Fibroblast of lung (primary cell): ENCODE measurements around the gene AGBL3. TPM values are rescaled to one million over a fixed set of nuclear protein-coding genes. Genes with fewer than 3 reads are reported as not detected.

ENCODE experiments used
- DNase-seq, 2 donors: peaks; one replicate each; pipeline versions ENCODE4 v3.0.0 to v3.0.0-alpha.2; 2010; ENCODE audit warnings: low read depth in 2 of 2
- H2AFZ ChIP-seq: 2 replicates; pipeline ENCODE4 v1.5.1; 2012; ENCODE audit warnings: low read length, control low read depth, inconsistent platforms
- H3K27ac ChIP-seq: 2 replicates; pipeline ENCODE4 v1.5.1; 2011; ENCODE audit warnings: low read length, control low read depth; ENCODE audit not compliant: insufficient read depth
- H3K27me3 ChIP-seq: 2 replicates; pipeline ENCODE4 v1.5.1; 2011; ENCODE audit warnings: mild to moderate bottlenecking, low read length; ENCODE audit not compliant: control insufficient read depth, insufficient read depth
- H3K36me3 ChIP-seq: 2 replicates; pipeline ENCODE4 v1.5.1; 2011; ENCODE audit warnings: low read length; ENCODE audit not compliant: control insufficient read depth, insufficient read depth
- H3K4me1 ChIP-seq: 2 replicates; pipeline ENCODE4 v1.5.1; 2011; ENCODE audit warnings: low read length; ENCODE audit not compliant: control insufficient read depth, insufficient read depth; ENCODE audit errors: extremely low read depth
- H3K4me2 ChIP-seq: 2 replicates; pipeline ENCODE4 v1.5.1; 2011; ENCODE audit warnings: low read length, control low read depth; ENCODE audit not compliant: insufficient read depth; ENCODE audit errors: extremely low read depth
- H3K4me3 ChIP-seq, 4 experiments: fragments of 200-600 bp in 1 of 4; sonication (generic) in 1 of 4; replicated peaks in 1 of 4; 2 replicates each; pipeline ENCODE4 v1.5.1; 2011 to 2016; ENCODE audit warnings: low read length in 4 of 4, low read depth in 3 of 4, mild to moderate bottlenecking in 3 of 4, control low read depth in 2 of 4, inconsistent platforms in 1 of 4, mixed read lengths in 1 of 4; ENCODE audit not compliant: insufficient read depth in 1 of 4; ENCODE audit errors: control extremely low read depth in 1 of 4
- H3K79me2 ChIP-seq: 2 replicates; pipeline ENCODE4 v1.5.1; 2012; ENCODE audit warnings: mild to moderate bottlenecking, low read length, inconsistent platforms; ENCODE audit not compliant: control insufficient read depth, insufficient read depth
- H3K9ac ChIP-seq: 2 replicates; pipeline ENCODE4 v1.5.1; 2011; ENCODE audit warnings: mild to moderate bottlenecking, low read length, control low read depth; ENCODE audit not compliant: insufficient read depth
- H3K9me3 ChIP-seq: 2 replicates; pipeline ENCODE4 v1.5.1; 2012; ENCODE audit warnings: low read depth, low read length; ENCODE audit not compliant: control insufficient read depth, insufficient read depth
- H4K20me1 ChIP-seq: 2 replicates; pipeline ENCODE4 v1.5.1; 2011; ENCODE audit warnings: low read length; ENCODE audit not compliant: control insufficient read depth, insufficient read depth; ENCODE audit errors: extremely low read depth
- EZH2 ChIP-seq: IDR thresholded peaks from 2 replicates; pipeline ENCODE4 v1.5.1; 2012; ENCODE audit warnings: low read length, control low read depth, mild to moderate bottlenecking; ENCODE audit errors: missing control alignments
- polyA plus RNA-seq, 2 donors: library from polyadenylated mRNA; depleted of rRNA in 1 of 2; stranded (reverse) in 1 of 2; unstranded in 1 of 2; fragments of >200 nt; gene quantifications; 2 replicates each; pipeline ENCODE4 v1.2.1, GENCODE V29; 2011 to 2012; ENCODE audit warnings: missing spikeins in 1 of 2
- total RNA-seq: library from RNA; depleted of rRNA; stranded (reverse); fragments of >200 nt; gene quantifications from 2 replicates; pipeline ENCODE4 v1.2.1, GENCODE V29; 2014
- TF ChIP-seq, protein P1 (sequence below), 2 donors: IDR thresholded peaks in 1 of 2; conservative IDR thresholded peaks in 1 of 2; 1 replicate in 1 of 2; 2 replicates in 1 of 2; pipeline ENCODE4 v1.5.1; 2011 to 2012; ENCODE audit warnings: low read length in 2 of 2, control low read depth in 1 of 2, inconsistent platforms in 1 of 2, low read depth in 1 of 2, mild to moderate bottlenecking in 1 of 2

Gene AGBL3
- total and polyA plus RNA-seq, 2 donors (not counting 1 experiment from before 2014, with no cell fraction given), result 0.56 to 1.3 TPM

DNA sequence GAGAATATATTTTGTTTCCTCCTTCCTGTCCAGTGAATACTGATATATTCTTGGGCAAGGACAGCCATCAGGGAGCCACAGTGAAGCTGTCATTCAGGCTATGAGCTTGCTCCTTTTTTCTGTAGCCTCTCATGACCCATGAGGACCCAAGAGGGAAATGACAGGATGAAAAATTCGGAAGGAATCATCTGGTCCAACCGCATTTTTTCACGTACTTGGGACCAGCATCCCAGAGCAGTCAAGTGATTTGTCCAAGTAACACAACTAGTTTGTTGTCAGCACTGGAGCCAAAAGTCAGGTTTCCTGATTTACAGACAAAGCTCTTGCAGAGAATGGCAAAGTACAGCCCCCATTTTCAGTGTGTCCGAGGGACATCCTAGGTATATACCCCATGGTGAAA, 47.2 kb upstream of the AGBL3 start:
- no peak overlapping the region for H3K27ac ChIP-seq
- TF ChIP-seq EZH2, result no peak
- TF ChIP-seq, protein P1, sequence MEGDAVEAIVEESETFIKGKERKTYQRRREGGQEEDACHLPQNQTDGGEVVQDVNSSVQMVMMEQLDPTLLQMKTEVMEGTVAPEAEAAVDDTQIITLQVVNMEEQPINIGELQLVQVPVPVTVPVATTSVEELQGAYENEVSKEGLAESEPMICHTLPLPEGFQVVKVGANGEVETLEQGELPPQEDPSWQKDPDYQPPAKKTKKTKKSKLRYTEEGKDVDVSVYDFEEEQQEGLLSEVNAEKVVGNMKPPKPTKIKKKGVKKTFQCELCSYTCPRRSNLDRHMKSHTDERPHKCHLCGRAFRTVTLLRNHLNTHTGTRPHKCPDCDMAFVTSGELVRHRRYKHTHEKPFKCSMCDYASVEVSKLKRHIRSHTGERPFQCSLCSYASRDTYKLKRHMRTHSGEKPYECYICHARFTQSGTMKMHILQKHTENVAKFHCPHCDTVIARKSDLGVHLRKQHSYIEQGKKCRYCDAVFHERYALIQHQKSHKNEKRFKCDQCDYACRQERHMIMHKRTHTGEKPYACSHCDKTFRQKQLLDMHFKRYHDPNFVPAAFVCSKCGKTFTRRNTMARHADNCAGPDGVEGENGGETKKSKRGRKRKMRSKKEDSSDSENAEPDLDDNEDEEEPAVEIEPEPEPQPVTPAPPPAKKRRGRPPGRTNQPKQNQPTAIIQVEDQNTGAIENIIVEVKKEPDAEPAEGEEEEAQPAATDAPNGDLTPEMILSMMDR (conservative IDR thresholded peaks at IDR 0.05 in 1 of 2, IDR thresholded peaks at IDR 0.05 in 1 of 2; ENCODE audit: low read depth in 1 of 2, low read length in 2 of 2), result no peak
- H3K4me1 ChIP-seq, result peaks cover 17% of the 10 kb centered on the region
- H2AFZ ChIP-seq, result no peak overlapping the region
- H3K79me2 ChIP-seq, result no peaks in the 10 kb centered on the region
- no peak for DNase-seq
- H3K9me3 ChIP-seq, result no peaks in the 10 kb centered on the region
- H3K9ac ChIP-seq, result no peak overlapping the region
- H3K27me3 ChIP-seq, result no peaks in the 10 kb centered on the region
- H3K36me3 ChIP-seq, result no peaks in the 10 kb centered on the region
- no peak overlapping the region for H3K4me3 ChIP-seq
- H4K20me1 ChIP-seq, result no peaks in the 10 kb centered on the region
- no peak overlapping the region for H3K4me2 ChIP-seq

GRCh38 chr7:134940729-134941128, 45.6 kb upstream of the AGBL3 start:
- no peak overlapping the region for H3K27ac ChIP-seq
- peaks cover 11% of the 10 kb centered on the region for H3K4me1 ChIP-seq
- no peaks in the 10 kb centered on the region for H3K79me2 ChIP-seq
- H2AFZ ChIP-seq, result no peak overlapping the region
- H4K20me1 ChIP-seq, result no peaks in the 10 kb centered on the region
- no peak for DNase-seq
- TF ChIP-seq, protein P1 (conservative IDR thresholded peaks at IDR 0.05 in 1 of 2, IDR thresholded peaks at IDR 0.05 in 1 of 2; ENCODE audit: low read depth in 1 of 2, low read length in 2 of 2), result no peak
- TF ChIP-seq EZH2, result no peak
- H3K9me3 ChIP-seq, result no peaks in the 10 kb centered on the region
- H3K27me3 ChIP-seq, result no peaks in the 10 kb centered on the region
- H3K4me2 ChIP-seq, result no peak overlapping the region
- no peaks in the 10 kb centered on the region for H3K36me3 ChIP-seq
- no peak overlapping the region for H3K4me3 ChIP-seq
- no peak overlapping the region for H3K9ac ChIP-seq

DNA sequence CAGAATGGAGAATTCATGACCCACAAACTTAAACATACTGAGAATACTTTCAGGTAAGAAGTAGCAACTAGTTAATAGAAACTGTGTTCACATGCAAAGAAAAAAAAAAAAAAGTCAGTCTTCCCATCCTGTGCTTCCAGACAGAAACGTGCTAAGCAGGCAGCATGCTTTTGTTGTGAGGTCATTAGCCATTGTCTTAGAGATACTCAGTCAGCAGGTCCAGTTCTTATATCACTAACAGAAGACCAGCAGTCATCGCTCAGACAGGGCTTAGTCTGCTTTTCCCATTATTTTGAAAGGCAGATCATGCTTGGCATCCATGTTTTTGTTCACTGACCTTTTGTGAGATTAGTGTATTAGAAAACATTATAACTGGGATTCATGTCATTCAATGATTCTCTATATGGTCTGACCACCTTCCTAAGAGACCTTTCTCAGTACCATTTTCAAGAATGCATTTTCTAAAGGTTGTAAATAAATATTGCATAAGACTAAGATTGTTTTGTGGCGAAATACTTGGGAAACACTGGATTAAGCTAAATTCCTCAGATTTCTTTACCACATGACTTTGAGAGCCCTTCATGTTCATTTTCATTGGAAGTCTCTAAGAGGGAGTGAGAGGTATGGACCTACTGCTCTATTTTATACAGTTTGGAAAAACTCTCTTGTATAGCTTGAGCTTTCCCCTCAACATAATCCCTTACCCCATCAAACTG, 45.0 kb upstream of the AGBL3 start:
- no peak overlapping the region for H2AFZ ChIP-seq
- H3K4me3 ChIP-seq, result no peak overlapping the region
- H3K79me2 ChIP-seq, result no peaks in the 10 kb centered on the region
- H3K4me1 ChIP-seq, result peaks cover 9% of the 10 kb centered on the region
- no peaks in the 10 kb centered on the region for H3K36me3 ChIP-seq
- H3K9me3 ChIP-seq, result no peaks in the 10 kb centered on the region
- H4K20me1 ChIP-seq, result no peaks in the 10 kb centered on the region
- H3K27ac ChIP-seq, result no peak overlapping the region
- no peak overlapping the region for H3K9ac ChIP-seq
- TF ChIP-seq, protein P1 (conservative IDR thresholded peaks at IDR 0.05 in 1 of 2, IDR thresholded peaks at IDR 0.05 in 1 of 2; ENCODE audit: low read depth in 1 of 2, low read length in 2 of 2), result no peak
- no peak for TF ChIP-seq EZH2
- H3K27me3 ChIP-seq, result no peaks in the 10 kb centered on the region
- DNase-seq, result peak; percentile 44 to 94
- no peak overlapping the region for H3K4me2 ChIP-seq
